Body of pancreas (tissue), 4 donors: ENCODE measurements around the gene CAMK2G.

Experiments
- POLR2A ChIP-seq, 3 donors: fragments of 450-650 bp; IDR thresholded peaks; one replicate each; pipeline ENCODE4 v1.6.1; 2016; ENCODE audit warnings: antibody characterized with exemption in 3 of 3, mild to moderate bottlenecking in 2 of 3
- TF ChIP-seq, protein P1 (sequence below), 7 experiments: fragments of 450-650 bp in 4 of 7; fragments of 200-600 bp in 3 of 7; sonication (generic) in 3 of 7; IDR thresholded peaks; one replicate each; pipeline ENCODE4 v1.5.1; 2016 to 2019; ENCODE audit warnings: antibody characterized with exemption in 7 of 7

DNA sequence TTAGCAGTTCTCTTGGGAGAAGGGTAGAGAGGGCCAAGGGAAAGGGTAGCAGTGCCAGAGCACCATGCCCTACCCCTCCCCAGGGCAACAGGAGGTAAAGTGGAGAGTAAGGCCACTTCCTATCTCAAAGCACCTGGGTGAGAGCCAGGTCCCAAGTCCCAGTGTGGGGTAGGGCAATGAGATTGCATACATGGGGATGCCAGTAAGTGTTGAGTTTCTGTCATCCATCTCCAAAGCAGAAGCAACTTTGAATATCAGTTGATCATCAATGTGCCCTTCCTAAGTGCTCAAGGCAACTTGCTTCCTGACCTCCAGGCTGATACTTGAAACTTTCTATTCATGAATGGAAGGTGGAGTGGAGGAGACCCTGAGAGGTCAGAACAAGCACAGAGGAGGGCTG is 2.2 kb upstream of the CAMK2G start:
- TF ChIP-seq, protein P1, sequence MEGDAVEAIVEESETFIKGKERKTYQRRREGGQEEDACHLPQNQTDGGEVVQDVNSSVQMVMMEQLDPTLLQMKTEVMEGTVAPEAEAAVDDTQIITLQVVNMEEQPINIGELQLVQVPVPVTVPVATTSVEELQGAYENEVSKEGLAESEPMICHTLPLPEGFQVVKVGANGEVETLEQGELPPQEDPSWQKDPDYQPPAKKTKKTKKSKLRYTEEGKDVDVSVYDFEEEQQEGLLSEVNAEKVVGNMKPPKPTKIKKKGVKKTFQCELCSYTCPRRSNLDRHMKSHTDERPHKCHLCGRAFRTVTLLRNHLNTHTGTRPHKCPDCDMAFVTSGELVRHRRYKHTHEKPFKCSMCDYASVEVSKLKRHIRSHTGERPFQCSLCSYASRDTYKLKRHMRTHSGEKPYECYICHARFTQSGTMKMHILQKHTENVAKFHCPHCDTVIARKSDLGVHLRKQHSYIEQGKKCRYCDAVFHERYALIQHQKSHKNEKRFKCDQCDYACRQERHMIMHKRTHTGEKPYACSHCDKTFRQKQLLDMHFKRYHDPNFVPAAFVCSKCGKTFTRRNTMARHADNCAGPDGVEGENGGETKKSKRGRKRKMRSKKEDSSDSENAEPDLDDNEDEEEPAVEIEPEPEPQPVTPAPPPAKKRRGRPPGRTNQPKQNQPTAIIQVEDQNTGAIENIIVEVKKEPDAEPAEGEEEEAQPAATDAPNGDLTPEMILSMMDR (IDR thresholded peaks at IDR 0.05), result no peak
- no peak for TF ChIP-seq POLR2A (IDR thresholded peaks at IDR 0.05)
